Thyroid gland (tissue), 4 donors: ENCODE measurements around the gene DIP2C.

Experiments used
- POLR2A ChIP-seq, 2 donors: fragments of 450-650 bp; IDR thresholded peaks; one replicate each; pipeline ENCODE4 v1.6.1; 2017; ENCODE audit warnings: antibody characterized with exemption in 2 of 2, mild to moderate bottlenecking in 2 of 2, moderate library complexity in 1 of 2
- TF ChIP-seq, protein P1 (sequence below), 6 experiments: fragments of 200-600 bp in 3 of 6; fragments of 450-650 bp in 3 of 6; sonication (generic) in 3 of 6; IDR thresholded peaks; one replicate each; pipeline ENCODE4 v1.5.1; 2016 to 2019; ENCODE audit warnings: antibody characterized with exemption in 6 of 6, mild to moderate bottlenecking in 2 of 6, inconsistent platforms in 1 of 6, moderate library complexity in 1 of 6

DNA sequence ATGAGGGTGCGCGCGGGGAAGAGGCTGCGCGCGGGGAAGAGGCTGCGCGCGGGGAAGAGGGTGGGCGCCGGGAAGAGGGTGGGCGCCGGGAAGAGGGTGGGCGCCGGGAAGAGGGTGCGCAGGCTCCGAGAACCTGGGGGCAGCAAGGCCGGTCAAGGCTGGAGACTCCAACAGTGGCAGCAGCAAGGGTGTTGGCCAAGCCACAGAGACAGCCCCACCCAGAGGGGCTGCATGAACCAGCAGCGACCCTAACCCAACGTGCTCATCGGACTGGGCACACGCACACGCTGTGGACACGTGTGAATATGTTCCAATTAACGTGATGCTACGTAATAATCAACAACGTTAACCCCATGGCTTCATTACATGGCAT lies 48.8 kb downstream of the DIP2C start:
- TF ChIP-seq, protein P1, sequence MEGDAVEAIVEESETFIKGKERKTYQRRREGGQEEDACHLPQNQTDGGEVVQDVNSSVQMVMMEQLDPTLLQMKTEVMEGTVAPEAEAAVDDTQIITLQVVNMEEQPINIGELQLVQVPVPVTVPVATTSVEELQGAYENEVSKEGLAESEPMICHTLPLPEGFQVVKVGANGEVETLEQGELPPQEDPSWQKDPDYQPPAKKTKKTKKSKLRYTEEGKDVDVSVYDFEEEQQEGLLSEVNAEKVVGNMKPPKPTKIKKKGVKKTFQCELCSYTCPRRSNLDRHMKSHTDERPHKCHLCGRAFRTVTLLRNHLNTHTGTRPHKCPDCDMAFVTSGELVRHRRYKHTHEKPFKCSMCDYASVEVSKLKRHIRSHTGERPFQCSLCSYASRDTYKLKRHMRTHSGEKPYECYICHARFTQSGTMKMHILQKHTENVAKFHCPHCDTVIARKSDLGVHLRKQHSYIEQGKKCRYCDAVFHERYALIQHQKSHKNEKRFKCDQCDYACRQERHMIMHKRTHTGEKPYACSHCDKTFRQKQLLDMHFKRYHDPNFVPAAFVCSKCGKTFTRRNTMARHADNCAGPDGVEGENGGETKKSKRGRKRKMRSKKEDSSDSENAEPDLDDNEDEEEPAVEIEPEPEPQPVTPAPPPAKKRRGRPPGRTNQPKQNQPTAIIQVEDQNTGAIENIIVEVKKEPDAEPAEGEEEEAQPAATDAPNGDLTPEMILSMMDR (IDR thresholded peaks at IDR 0.05), result no peak
- no peak for TF ChIP-seq POLR2A (IDR thresholded peaks at IDR 0.05)
